Measurements from ENCODE around the gene KDELR1.

KDELR1 gene

GRCh38 chr19:48424694-48425219, 33.4 kb upstream of the KDELR1 start:
- Histone ChIP-seq H3K79me2 (no peaks in the 10 kb centered on the region), H3K9me3 (ENCODE audit: control insufficient read depth, low read length) (no peaks in the 10 kb centered on the region), H3K9ac (no peak overlapping the region), H3K27ac (no peak overlapping the region), H2AFZ (no peak overlapping the region), H3K4me3 (ENCODE audit: low read depth, low read length) (no peak overlapping the region), H3K36me3 (ENCODE audit: control insufficient read depth, insufficient read depth, low read length) (no peaks in the 10 kb centered on the region), H3K4me1 (no peaks in the 10 kb centered on the region), H3K27me3 (ENCODE audit: control insufficient read depth, insufficient read depth, low read length) (no peaks in the 10 kb centered on the region), H3K4me2 (ENCODE audit: low read length) (no peak overlapping the region)
- no peak for TF ChIP-seq CTCF (IDR thresholded peaks at IDR 0.05)

GRCh38 chr19:48421548-48421947, 30.2 kb upstream of the KDELR1 start:
- no peak overlapping the region for H3K4me2 ChIP-seq (ENCODE audit: low read length)
- H3K9ac ChIP-seq, result no peak overlapping the region
- H3K36me3 ChIP-seq (ENCODE audit: control insufficient read depth, insufficient read depth, low read length), result no peaks in the 10 kb centered on the region
- no peaks in the 10 kb centered on the region for H3K27me3 ChIP-seq (ENCODE audit: control insufficient read depth, insufficient read depth, low read length)
- no peak overlapping the region for H3K27ac ChIP-seq
- no peaks in the 10 kb centered on the region for H3K4me1 ChIP-seq
- H3K4me3 ChIP-seq (ENCODE audit: low read depth, low read length), result no peak overlapping the region
- no peak overlapping the region for H2AFZ ChIP-seq
- no peaks in the 10 kb centered on the region for H3K79me2 ChIP-seq
- TF ChIP-seq CTCF (IDR thresholded peaks at IDR 0.05), result no peak
- no peaks in the 10 kb centered on the region for H3K9me3 ChIP-seq (ENCODE audit: control insufficient read depth, low read length)

GRCh38 chr19:48419158-48419920, 28.0 kb upstream of the KDELR1 start:
- no peak overlapping the region for H3K4me3 ChIP-seq (ENCODE audit: low read depth, low read length)
- TF ChIP-seq CTCF (IDR thresholded peaks at IDR 0.05), result no peak
- no peak overlapping the region for H3K9ac ChIP-seq
- H2AFZ ChIP-seq, result no peak overlapping the region
- no peak overlapping the region for H3K4me2 ChIP-seq (ENCODE audit: low read length)
- H3K9me3 ChIP-seq (ENCODE audit: control insufficient read depth, low read length), result no peaks in the 10 kb centered on the region
- no peaks in the 10 kb centered on the region for H3K36me3 ChIP-seq (ENCODE audit: control insufficient read depth, insufficient read depth, low read length)
- H3K27me3 ChIP-seq (ENCODE audit: control insufficient read depth, insufficient read depth, low read length), result no peaks in the 10 kb centered on the region
- H3K79me2 ChIP-seq, result no peaks in the 10 kb centered on the region
- no peak overlapping the region for H3K27ac ChIP-seq
- H3K4me1 ChIP-seq, result no peaks in the 10 kb centered on the region

GRCh38 chr19:48418317-48419064, 27.1 kb upstream of the KDELR1 start:
- Histone ChIP-seq H3K9ac (no peak overlapping the region), H3K79me2 (no peaks in the 10 kb centered on the region), H2AFZ (no peak overlapping the region), H3K4me2 (ENCODE audit: low read length) (no peak overlapping the region), H3K27me3 (ENCODE audit: control insufficient read depth, insufficient read depth, low read length) (no peaks in the 10 kb centered on the region), H3K4me1 (no peaks in the 10 kb centered on the region), H3K36me3 (ENCODE audit: control insufficient read depth, insufficient read depth, low read length) (no peaks in the 10 kb centered on the region), H3K4me3 (ENCODE audit: low read depth, low read length) (no peak overlapping the region), H3K27ac (no peak overlapping the region), H3K9me3 (ENCODE audit: control insufficient read depth, low read length) (no peaks in the 10 kb centered on the region)
- no peak for TF ChIP-seq CTCF (IDR thresholded peaks at IDR 0.05)
